Hair follicular keratinocyte (primary cell): Measurements from ENCODE around the gene CHRNA3. TPM values are rescaled to one million over a fixed set of nuclear protein-coding genes. Genes with fewer than 3 reads are reported as not detected.

Experiments used
- total RNA-seq: library from RNA; depleted of rRNA; stranded (reverse); fragments of >200 nt; gene quantifications from 2 replicates; pipeline ENCODE4 v1.2.3, GENCODE V29; 2015

CHRNA3 gene
- not detected in 2 replicates for total RNA-seq

DNA sequence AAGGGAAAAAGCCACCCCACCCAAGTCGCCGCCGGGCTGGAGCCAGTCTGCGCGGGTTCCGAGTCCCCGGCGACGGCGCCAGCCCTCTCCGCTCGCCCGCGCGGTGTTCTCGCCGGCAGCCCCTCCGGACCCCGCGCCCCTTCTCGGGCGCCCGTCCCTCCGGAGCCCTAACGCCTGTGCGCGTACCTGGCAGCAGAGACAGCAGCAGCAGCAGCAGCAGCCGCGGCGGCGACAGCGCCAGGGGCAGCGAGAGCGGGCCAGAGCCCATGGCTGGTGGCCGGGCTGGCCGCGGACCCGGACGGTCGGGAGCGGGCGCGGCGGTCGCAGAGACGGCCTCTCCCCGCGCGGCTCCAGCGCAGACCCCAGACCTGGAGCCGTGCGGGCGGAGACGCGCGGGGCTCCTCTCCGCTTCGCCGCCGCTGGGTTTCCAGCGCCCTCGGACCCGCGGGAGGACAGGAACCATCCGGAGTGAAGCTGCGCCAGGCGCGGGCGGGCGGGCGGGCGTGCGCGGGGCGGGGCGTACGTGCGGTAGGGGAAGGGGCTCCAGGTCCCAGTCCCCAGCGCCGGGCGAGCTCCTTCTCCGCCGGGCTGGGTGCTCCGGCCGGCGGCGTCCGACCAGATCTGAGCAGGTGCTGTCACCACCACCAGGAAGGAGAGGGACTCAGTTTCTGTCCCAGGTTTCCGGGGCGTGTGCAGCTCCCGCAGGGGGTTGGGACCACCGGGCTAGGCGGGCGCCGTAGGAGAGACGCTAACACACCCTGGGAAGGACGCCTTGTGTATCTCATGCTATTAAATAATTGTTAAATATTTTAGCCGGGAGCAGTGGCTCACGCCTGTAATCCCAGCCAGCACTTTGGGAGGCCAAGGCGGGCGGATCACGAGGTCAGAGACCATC lies at the start of gene CHRNA3:
CHRNA3 (minus strand) TSS at position 470 of the 895 bp plus-strand sequence; CDS start at position 268, 202 bp downstream.

DNA sequence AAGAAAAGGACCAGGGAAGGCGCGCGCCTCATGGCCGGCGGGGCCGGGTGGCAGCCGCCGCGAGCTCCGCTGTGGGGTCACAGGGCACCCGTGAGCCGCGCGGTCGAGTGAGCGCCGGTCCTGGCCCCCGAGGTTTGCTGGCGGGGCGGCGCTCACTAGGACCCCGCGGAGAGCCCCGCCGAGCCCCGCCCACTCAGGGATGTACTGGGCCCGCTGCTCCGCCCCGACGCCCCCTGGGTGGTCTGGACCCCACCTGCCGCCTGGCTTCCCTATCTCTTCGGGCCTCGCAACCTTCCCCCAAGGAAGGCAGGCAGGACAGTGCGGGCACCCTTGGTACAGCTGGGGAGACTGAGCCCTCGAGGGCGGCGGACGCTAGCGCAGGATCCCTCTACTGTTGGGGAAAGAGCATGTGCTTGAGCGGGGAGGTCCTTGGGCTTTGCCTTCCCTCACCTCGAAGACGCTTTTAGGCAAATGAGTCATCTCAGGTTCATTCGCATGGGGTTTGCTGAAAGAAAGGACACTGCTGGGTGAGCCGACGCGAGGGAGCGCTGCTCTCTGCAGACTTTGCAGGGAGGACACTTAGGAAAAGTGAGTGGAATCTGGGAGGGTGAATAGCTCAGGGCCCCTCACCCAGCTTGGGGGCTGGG lies 20.4 kb upstream of the CHRNA3 start, which contains the start of gene CHRNB4:
CHRNB4 (minus strand) TSS at position 109 of the 647 bp plus-strand sequence; CDS start at position 32, 77 bp downstream.

DNA sequence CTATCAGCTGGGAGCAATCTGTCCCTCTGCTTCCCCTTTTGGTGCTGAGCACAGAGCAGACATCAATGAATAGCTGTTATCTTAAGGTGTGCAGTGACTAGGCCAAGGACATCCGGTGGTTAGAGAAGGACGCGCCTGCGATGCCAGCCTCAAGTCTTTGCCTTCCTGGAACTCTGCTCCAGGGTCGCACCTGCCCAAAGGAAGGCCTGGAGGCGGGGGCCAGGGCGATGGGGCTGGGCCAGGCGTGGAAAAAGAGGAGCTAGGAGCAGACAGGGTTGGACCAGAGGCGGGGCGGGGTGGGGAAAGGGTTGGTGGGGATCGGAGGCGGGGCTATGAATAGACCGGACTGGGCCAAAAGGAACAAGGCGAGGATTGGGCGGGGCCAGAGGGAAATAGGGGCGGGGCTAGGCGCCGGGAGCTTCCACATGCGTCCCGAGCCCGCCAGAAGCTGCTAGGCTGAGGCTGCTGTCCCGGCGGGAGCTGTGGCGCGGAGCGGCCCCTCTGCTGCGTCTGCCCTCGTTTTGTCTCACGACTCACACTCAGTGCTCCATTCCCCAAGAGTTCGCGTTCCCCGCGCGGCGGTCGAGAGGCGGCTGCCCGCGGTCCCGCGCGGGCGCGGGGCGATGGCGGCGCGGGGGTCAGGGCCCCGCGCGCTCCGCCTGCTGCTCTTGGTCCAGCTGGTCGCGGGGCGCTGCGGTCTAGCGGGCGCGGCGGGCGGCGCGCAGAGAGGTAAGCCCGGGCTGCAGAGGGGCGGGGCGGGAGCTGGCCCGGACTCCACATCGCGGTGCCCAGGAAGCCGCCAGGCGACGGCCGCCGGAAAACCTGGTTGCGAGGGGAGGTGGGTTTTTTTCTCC lies 55.5 kb downstream of the CHRNA3 start, which contains the start of gene CHRNA5:
CHRNA5 (plus strand) TSS at position 424 of the 854 bp plus-strand sequence; CDS start at position 624, 200 bp downstream.

Other genes starting within 250 kb of the CHRNA3 start
- 7.6 and 8.2 TPM in 2 replicates for gene IREB2, start 182.8 kb downstream of the CHRNA3 start, total RNA-seq
- gene HYKK, start 113.4 kb downstream of the CHRNA3 start, total RNA-seq: 3.8 and 4.1 TPM in 2 replicates
- gene PSMA4, start 80.6 kb downstream of the CHRNA3 start, total RNA-seq: 199 and 338 TPM in 2 replicates
- 1.4 and 3.8 TPM in 2 replicates for gene CHRNA5, start 55.5 kb downstream of the CHRNA3 start, total RNA-seq
- not detected in 2 replicates for gene CHRNB4, start 20.2 kb upstream of the CHRNA3 start, total RNA-seq
- 0.76 and 1.0 TPM in 2 replicates for gene ADAMTS7, start 190.5 kb upstream of the CHRNA3 start, total RNA-seq